HL-60 (cell line): ENCODE measurements around the gene ENTPD1.

Experiments
- DNase-seq, 2 experiments: peaks; one replicate each; pipeline ENCODE4 v3.0.0-alpha.2; 2010 to 2020; ENCODE audit warnings: low read depth in 1 of 2, low spot score in 1 of 2
- H3K27ac ChIP-seq: fragments of 250-450 bp; sonication (Bioruptor Pico); replicated peaks from 2 replicates; pipeline ENCODE4 v1.5.1; 2020; ENCODE audit warnings: mild to moderate bottlenecking, moderate library complexity
- H3K27me3 ChIP-seq: fragments of 250-450 bp; sonication (Bioruptor Pico); 2 replicates; pipeline ENCODE4 v1.5.1; 2021; ENCODE audit warnings: mild to moderate bottlenecking, moderate library complexity; ENCODE audit not compliant: insufficient read depth, poor library complexity, severe bottlenecking
- H3K4me3 ChIP-seq: replicated peaks from 2 replicates; pipeline ENCODE4 v1.5.1; 2011; ENCODE audit warnings: mild to moderate bottlenecking, control low read depth, low read length; ENCODE audit not compliant: insufficient read depth
- CTCF ChIP-seq: IDR thresholded peaks from one replicate; pipeline ENCODE4 v1.5.1; 2011; ENCODE audit warnings: low read length, control low read depth, inconsistent platforms; ENCODE audit not compliant: insufficient read depth
- GABPA ChIP-seq: IDR thresholded peaks from 2 replicates; pipeline ENCODE4 v1.6.1; 2012; ENCODE audit warnings: low read depth
- POLR2AphosphoS5 ChIP-seq: IDR thresholded peaks from 2 replicates; pipeline ENCODE4 v1.6.1; 2012; ENCODE audit warnings: low read depth
- REST ChIP-seq: IDR thresholded peaks from 2 replicates; pipeline ENCODE4 v1.6.1; 2012; ENCODE audit warnings: low read depth; ENCODE audit not compliant: insufficient replicate concordance
- SPI1 ChIP-seq: IDR thresholded peaks from 2 replicates; pipeline ENCODE4 v1.6.1; 2012; ENCODE audit warnings: low read depth, mild to moderate bottlenecking, borderline replicate concordance
- long read RNA-seq: library from polyadenylated mRNA; unstranded; transcript quantifications from one replicate; pipeline ENCODE4 v2.0.0, GENCODE V29; 2020

ENTPD1 gene
- long read RNA-seq, partial matches to known transcripts = 4 of 11 reads
- long read RNA-seq, other reads (novel, unspliced or antisense) = 3 of 11 reads

GRCh38 chr10:95756041-95756761 is at the start of gene ENTPD1:
ENTPD1 (plus strand) TSS chr10:95756163; CDS start chr10:95756240, 77 bp downstream.
- TF ChIP-seq SPI1 = peak; percentile 23; the same call in 1 of the 2 replicates
- TF ChIP-seq POLR2AphosphoS5 = peak; percentile 56
- TF ChIP-seq REST = peak; percentile 39
- peak; percentile 27; the same call in 1 of the 2 replicates for TF ChIP-seq GABPA
- no peak for TF ChIP-seq CTCF
- Histone ChIP-seq H3K4me3 (peak within 1 kb of the TSS; percentile 45), H3K27me3 (no peaks in the 10 kb centered on the region), H3K27ac (peak within 1 kb of the TSS; percentile 85)
- DNase-seq = peak; percentile 67 to 92

GRCh38 chr10:95706573-95706972 is 49.4 kb upstream of the ENTPD1 start:
- H3K27ac ChIP-seq = no peak overlapping the region
- no peak overlapping the region for H3K4me3 ChIP-seq
- TF ChIP-seq POLR2AphosphoS5 (no peak), GABPA (no peak), SPI1 (no peak), CTCF (no peak), REST (no peak)
- no peaks in the 10 kb centered on the region for H3K27me3 ChIP-seq
- DNase-seq = no peak

GRCh38 chr10:95706990-95707389 is 49.0 kb upstream of the ENTPD1 start:
- no peak for DNase-seq
- TF ChIP-seq CTCF (no peak), GABPA (no peak), REST (no peak), POLR2AphosphoS5 (no peak), SPI1 (no peak)
- H3K4me3 ChIP-seq = no peak overlapping the region
- no peak overlapping the region for H3K27ac ChIP-seq
- no peaks in the 10 kb centered on the region for H3K27me3 ChIP-seq
